Karpas-422 (cell line): ENCODE results near the gene APP. TPM values are rescaled to one million over a fixed set of nuclear protein-coding genes. Genes with fewer than 3 reads are reported as not detected.

ENCODE experiments used
- DNase-seq: peaks from one replicate; pipeline ENCODE4 v3.0.0-alpha.2; 2015
- H2AFZ ChIP-seq: fragments of 200-600 bp; sonication (generic); 2 replicates; pipeline ENCODE4 v1.6.1; 2014; ENCODE audit warnings: antibody characterized with exemption, low read length, mixed read lengths
- H3K27ac ChIP-seq: fragments of 200-600 bp; sonication (generic); 2 replicates; pipeline ENCODE4 v1.5.1; 2014; ENCODE audit warnings: mild to moderate bottlenecking, low read length, moderate library complexity
- H3K27me3 ChIP-seq: fragments of 200-600 bp; sonication (generic); 2 replicates; pipeline ENCODE4 v1.6.1; 2014; ENCODE audit warnings: low read length, mixed read lengths
- H3K36me3 ChIP-seq: fragments of 200-600 bp; sonication (generic); 2 replicates; pipeline ENCODE4 v1.6.1; 2014; ENCODE audit warnings: low read length, mixed read lengths; ENCODE audit not compliant: insufficient read depth
- H3K4me1 ChIP-seq: fragments of 200-600 bp; sonication (generic); 2 replicates; pipeline ENCODE4 v1.6.1; 2014; ENCODE audit warnings: mild to moderate bottlenecking, low read length, mixed read lengths
- H3K4me2 ChIP-seq: fragments of 200-600 bp; sonication (generic); 2 replicates; pipeline ENCODE4 v1.6.1; 2014; ENCODE audit warnings: low read length, low read depth, mild to moderate bottlenecking; ENCODE audit not compliant: poor library complexity, severe bottlenecking
- H3K4me3 ChIP-seq: fragments of 200-600 bp; sonication (generic); 2 replicates; pipeline ENCODE4 v1.5.1; 2014; ENCODE audit warnings: mild to moderate bottlenecking, antibody characterized with exemption, low read length, mixed read lengths
- H3K79me2 ChIP-seq: fragments of 200-600 bp; sonication (generic); 2 replicates; pipeline ENCODE4 v1.6.1; 2014; ENCODE audit warnings: mild to moderate bottlenecking, low read length, mixed read lengths
- H3K9ac ChIP-seq: fragments of 200-600 bp; sonication (generic); 2 replicates; pipeline ENCODE4 v1.6.0; 2014; ENCODE audit warnings: low read length
- H3K9me2 ChIP-seq: fragments of 200-600 bp; sonication (generic), shearing (Covaris generic); replicated peaks from 2 replicates; pipeline ENCODE4 v1.6.0; 2014; ENCODE audit warnings: mild to moderate bottlenecking, low read length, moderate library complexity; ENCODE audit not compliant: insufficient read depth
- H3K9me3 ChIP-seq: fragments of 300-700, 200-600 bp; sonication (generic); 2 replicates; pipeline ENCODE4 v1.6.1; 2014; ENCODE audit warnings: low read length, mixed read lengths
- H4K20me1 ChIP-seq: fragments of 200-600 bp; sonication (generic); 2 replicates; pipeline ENCODE4 v1.6.1; 2014; ENCODE audit warnings: mild to moderate bottlenecking, antibody characterized with exemption, low read length, low read depth; ENCODE audit not compliant: insufficient read depth
- total RNA-seq: library from RNA; depleted of rRNA; stranded (reverse); fragments of >200 nt; shearing (Covaris generic); gene quantifications from 2 replicates; pipeline ENCODE4 v1.2.3, GENCODE V29; 2014; ENCODE audit warnings: low replicate concordance

Gene APP
- total RNA-seq, 1 experiment from 2014 or later = not detected

DNA sequence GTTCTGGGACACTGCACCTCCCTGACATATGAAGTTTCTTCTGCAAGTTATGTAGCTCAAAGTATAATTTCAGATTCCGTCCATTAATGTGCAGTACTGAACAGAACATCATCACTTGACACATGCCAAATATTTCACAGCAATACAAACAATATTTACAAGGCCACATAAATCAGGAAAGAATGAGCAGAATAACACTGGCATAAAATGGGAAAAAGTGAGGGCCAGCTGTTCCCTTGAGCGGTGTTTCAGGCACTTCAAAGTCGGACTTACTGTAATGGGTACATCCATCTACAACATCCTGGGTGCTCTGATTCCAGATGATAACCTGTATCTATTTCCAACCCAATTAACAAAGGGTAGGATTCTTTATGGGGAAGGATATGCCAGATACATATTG lies 217.4 kb downstream of the APP start:
- DNase-seq = no peak

DNA sequence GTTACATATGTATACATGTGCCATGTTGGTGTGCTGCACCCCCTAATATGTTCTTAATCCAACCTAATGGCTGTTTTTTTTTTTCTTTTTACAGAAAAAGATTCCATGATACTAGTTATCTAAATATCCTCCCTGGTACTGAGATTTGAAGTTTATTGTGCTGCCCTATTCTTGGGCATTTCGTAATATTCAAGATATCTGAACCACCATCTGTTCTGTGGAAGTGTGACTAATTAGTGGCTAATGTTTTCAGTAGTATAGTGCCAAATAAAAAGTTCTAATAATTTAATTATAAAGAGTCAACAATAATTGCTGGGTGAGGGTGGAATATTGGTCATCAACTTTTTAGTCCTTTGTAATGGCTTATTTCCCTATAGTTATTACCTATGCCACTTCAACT lies 218.3 kb downstream of the APP start:
- Histone ChIP-seq H3K9me3 (no peaks in the 10 kb centered on the region), H4K20me1 (no peaks in the 10 kb centered on the region), H3K79me2 (no peaks in the 10 kb centered on the region), H3K27me3 (no peaks in the 10 kb centered on the region; the same call in 1 of the 2 replicates), H3K9ac (no peak overlapping the region), H3K4me1 (no peaks in the 10 kb centered on the region), H3K36me3 (no peaks in the 10 kb centered on the region), H3K27ac (no peak overlapping the region), H2AFZ (no peak overlapping the region), H3K4me2 (no peak overlapping the region), H3K4me3 (no peak overlapping the region), H3K9me2 (no peaks in the 10 kb centered on the region)
- no peak for DNase-seq

More for the DNA sequence above, 217.4 kb downstream of the APP start:
- Histone ChIP-seq H3K4me3 (no peak overlapping the region), H3K4me2 (no peak overlapping the region), H3K9me2 (no peaks in the 10 kb centered on the region), H3K27me3 (no peaks in the 10 kb centered on the region; the same call in 1 of the 2 replicates), H4K20me1 (no peaks in the 10 kb centered on the region), H3K9ac (no peak overlapping the region), H2AFZ (no peak overlapping the region), H3K36me3 (no peaks in the 10 kb centered on the region), H3K27ac (no peak overlapping the region), H3K4me1 (no peaks in the 10 kb centered on the region), H3K9me3 (no peaks in the 10 kb centered on the region), H3K79me2 (no peaks in the 10 kb centered on the region)

DNA sequence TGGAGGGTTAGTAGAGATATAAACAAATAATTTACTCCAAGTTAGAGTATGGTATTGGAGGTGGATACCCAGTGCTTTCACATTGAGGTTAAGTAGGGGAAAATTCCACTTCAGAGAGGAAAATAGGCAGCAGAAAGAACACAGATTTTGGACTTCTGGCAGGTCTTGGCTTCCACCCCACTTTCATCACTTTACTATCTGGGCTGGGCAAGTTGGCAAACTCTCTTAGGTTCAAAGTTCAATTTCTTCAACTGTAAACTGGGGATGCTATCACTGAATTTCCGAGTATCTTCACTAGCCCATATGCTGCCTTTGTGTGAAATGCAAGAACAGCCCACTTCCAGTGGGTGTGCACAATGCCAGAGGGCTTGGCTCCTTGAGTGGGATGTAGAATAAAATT lies 220.9 kb downstream of the APP start:
- Histone ChIP-seq H3K27ac (no peak overlapping the region), H3K36me3 (no peaks in the 10 kb centered on the region), H4K20me1 (no peaks in the 10 kb centered on the region), H3K4me1 (no peaks in the 10 kb centered on the region), H3K9me3 (no peaks in the 10 kb centered on the region), H2AFZ (no peak overlapping the region), H3K9ac (no peak overlapping the region), H3K79me2 (no peaks in the 10 kb centered on the region), H3K9me2 (no peaks in the 10 kb centered on the region), H3K4me2 (no peak overlapping the region), H3K4me3 (no peak overlapping the region), H3K27me3 (no peaks in the 10 kb centered on the region; the same call in 1 of the 2 replicates)
- DNase-seq = no peak

- Histone ChIP-seq H3K4me2 (no peak overlapping the region), H4K20me1 (no peaks in the 10 kb centered on the region), H3K4me3 (no peak overlapping the region), H3K9me3 (no peaks in the 10 kb centered on the region), H3K27ac (no peak overlapping the region), H3K36me3 (no peaks in the 10 kb centered on the region), H3K9me2 (no peaks in the 10 kb centered on the region), H3K79me2 (no peaks in the 10 kb centered on the region), H3K4me1 (no peaks in the 10 kb centered on the region), H3K27me3 (no peaks in the 10 kb centered on the region), H2AFZ (no peak overlapping the region), H3K9ac (no peak overlapping the region)
- DNase-seq = no peak
Observed at GRCh38 chr21:25944672-25945213, 225.8 kb downstream of the APP start.

- H3K4me1 ChIP-seq = no peaks in the 10 kb centered on the region
- H3K36me3 ChIP-seq = no peaks in the 10 kb centered on the region
- H3K27me3 ChIP-seq = no peaks in the 10 kb centered on the region
Observed at GRCh38 chr21:25944082-25944481, 226.5 kb downstream of the APP start.

GRCh38 chr21:25942135-25942534 lies 228.4 kb downstream of the APP start:
- no peaks in the 10 kb centered on the region for H3K9me3 ChIP-seq
- no peaks in the 10 kb centered on the region for H3K79me2 ChIP-seq
- H3K36me3 ChIP-seq = no peaks in the 10 kb centered on the region
- no peak overlapping the region for H2AFZ ChIP-seq
- no peaks in the 10 kb centered on the region for H3K27me3 ChIP-seq
- H3K4me1 ChIP-seq = no peaks in the 10 kb centered on the region
- no peak overlapping the region for H3K27ac ChIP-seq
- H3K4me2 ChIP-seq = no peak overlapping the region
- H3K9ac ChIP-seq = no peak overlapping the region
- H4K20me1 ChIP-seq = no peaks in the 10 kb centered on the region
- no peak overlapping the region for H3K4me3 ChIP-seq
- no peak for DNase-seq
- H3K9me2 ChIP-seq = no peaks in the 10 kb centered on the region

More at GRCh38 chr21:25944082-25944481, 226.5 kb downstream of the APP start:
- DNase-seq = no peak
- H3K9me2 ChIP-seq = no peaks in the 10 kb centered on the region
- no peaks in the 10 kb centered on the region for H3K79me2 ChIP-seq
- no peaks in the 10 kb centered on the region for H4K20me1 ChIP-seq
- H3K27ac ChIP-seq = no peak overlapping the region
- H3K9ac ChIP-seq = no peak overlapping the region
- no peak overlapping the region for H3K4me3 ChIP-seq
- H3K9me3 ChIP-seq = no peaks in the 10 kb centered on the region
- H3K4me2 ChIP-seq = no peak overlapping the region
- H2AFZ ChIP-seq = no peak overlapping the region

GRCh38 chr21:25939396-25939761 lies 231.2 kb downstream of the APP start:
- Histone ChIP-seq H3K79me2 (no peaks in the 10 kb centered on the region), H3K36me3 (no peaks in the 10 kb centered on the region), H3K4me2 (no peak overlapping the region), H3K9me3 (no peaks in the 10 kb centered on the region), H3K4me3 (no peak overlapping the region), H3K9ac (no peak overlapping the region), H3K4me1 (no peaks in the 10 kb centered on the region), H2AFZ (no peak overlapping the region), H3K27ac (no peak overlapping the region), H3K9me2 (no peaks in the 10 kb centered on the region), H4K20me1 (no peaks in the 10 kb centered on the region), H3K27me3 (no peaks in the 10 kb centered on the region)
- DNase-seq = no peak

DNA sequence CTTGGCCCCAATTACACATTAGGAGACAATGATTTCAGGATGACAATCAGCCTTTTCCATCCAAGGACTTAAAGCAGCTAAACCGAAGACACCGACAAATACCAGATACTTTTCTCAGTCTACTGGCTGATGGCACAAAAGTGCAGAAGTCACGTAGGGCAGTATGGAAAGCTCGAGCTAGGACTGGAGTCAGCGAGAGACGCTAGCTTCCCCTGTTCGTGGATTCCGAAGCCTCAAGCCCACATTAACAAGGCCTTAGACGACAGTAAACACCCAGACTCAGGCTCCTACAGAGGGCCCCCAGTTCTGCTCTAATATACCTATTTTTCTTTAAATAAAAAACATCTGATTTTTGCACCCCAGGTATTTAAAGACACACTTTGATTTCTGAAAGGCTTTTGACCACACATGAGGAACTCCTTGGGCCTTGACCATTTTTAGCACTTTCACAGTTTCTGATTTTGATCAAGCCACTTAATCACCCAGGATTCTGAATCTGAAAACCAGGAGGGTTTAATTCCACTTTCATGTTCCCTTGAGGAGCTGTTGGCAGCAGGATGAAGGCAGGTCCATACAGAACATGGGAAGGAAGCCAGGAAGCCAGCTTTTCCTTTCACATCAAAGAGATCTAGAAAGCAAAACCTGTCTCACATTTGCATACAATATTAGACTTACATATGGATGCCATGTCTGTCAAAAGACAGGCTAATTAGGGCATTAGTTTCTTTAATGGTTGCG lies 231.7 kb downstream of the APP start:
- Histone ChIP-seq H3K79me2 (no peaks in the 10 kb centered on the region), H3K27ac (no peak overlapping the region), H3K9me3 (no peaks in the 10 kb centered on the region), H3K4me3 (no peak overlapping the region), H3K27me3 (no peaks in the 10 kb centered on the region), H3K36me3 (no peaks in the 10 kb centered on the region), H3K4me2 (no peak overlapping the region), H3K4me1 (no peaks in the 10 kb centered on the region), H4K20me1 (no peaks in the 10 kb centered on the region), H3K9ac (no peak overlapping the region), H2AFZ (no peak overlapping the region), H3K9me2 (no peaks in the 10 kb centered on the region)
- DNase-seq = no peak
